H1 (cell line): ENCODE results near the gene CAPZB. TPM values are rescaled to one million over a fixed set of nuclear protein-coding genes. Genes with fewer than 3 reads are reported as not detected.
A peak's percentile ranks its signal among the peaks of the same experiment; 100 is the strongest.

Source experiments
- CTCF ChIA-PET: fragments of 300-600 bp; sonication (Branson Sonifier 250); formaldehyde crosslinking; loops from one replicate; lab custom pipeline; 2021; ENCODE audit not compliant: partially characterized antibody; lab: Charles Lee
- POLR2A ChIA-PET: fragments of 300-600 bp; sonication (Branson Sonifier 250); formaldehyde crosslinking; loops from one replicate; lab custom pipeline; 2021; ENCODE audit warnings: inconsistent platforms; ENCODE audit not compliant: partially characterized antibody; lab: Charles Lee
- DNase-seq, 2 experiments: peaks; one replicate each; pipeline versions ENCODE4 v3.0.0 to v3.0.0-alpha.2; 2010 to 2022; ENCODE audit warnings: low spot score in 2 of 2, low read depth in 1 of 2, mixed read lengths in 1 of 2
- FAIRE-seq: peaks from 2 replicates; lab custom pipeline; 2011; peaks lifted over from hg19 to GRCh38; lab: Jason Lieb, UNC
- H2AFZ ChIP-seq: 2 replicates; pipeline ENCODE4 v1.8.1; 2012; ENCODE audit warnings: low read length, inconsistent platforms
- H2AK5ac ChIP-seq: 2 replicates; pipeline ENCODE4 v1.6.1; 2013; ENCODE audit warnings: low read depth, low read length
- H2BK120ac ChIP-seq: replicated peaks from 2 replicates; pipeline ENCODE3; 2013; ENCODE audit warnings: low read depth, low read length, inconsistent platforms
- H2BK12ac ChIP-seq: 2 replicates; pipeline ENCODE4 v1.6.1; 2013; ENCODE audit warnings: low read depth, low read length
- H2BK15ac ChIP-seq: 2 replicates; pipeline ENCODE4 v1.6.1; 2013; ENCODE audit warnings: low read length
- H2BK20ac ChIP-seq: 2 replicates; pipeline ENCODE4 v1.6.1; 2013; ENCODE audit warnings: low read length
- H2BK5ac ChIP-seq: 2 replicates; pipeline ENCODE4 v1.6.1; 2013; ENCODE audit warnings: low read depth, low read length
- H3K14ac ChIP-seq: 2 replicates; pipeline ENCODE4 v1.6.1; 2013; ENCODE audit warnings: inconsistent platforms; ENCODE audit not compliant: insufficient read length
- H3K18ac ChIP-seq: 2 replicates; pipeline ENCODE4 v1.6.1; 2013; ENCODE audit warnings: low read length; ENCODE audit errors: extremely low read depth
- H3K23ac ChIP-seq: 2 replicates; pipeline ENCODE4 v1.6.1; 2013; ENCODE audit warnings: inconsistent platforms; ENCODE audit not compliant: insufficient read length
- H3K23me2 ChIP-seq: 2 replicates; pipeline ENCODE4 v1.6.1; 2013; ENCODE audit warnings: low read depth, low read length
- H3K27ac ChIP-seq: 2 replicates; pipeline ENCODE4 v1.6.1; 2011; ENCODE audit warnings: low read depth, low read length, inconsistent platforms
- H3K27me3 ChIP-seq, 4 experiments: replicated peaks in 1 of 4; 1 replicate in 1 of 4; 2 replicates in 3 of 4; pipeline versions ENCODE4 v1.6.1 to v1.8.1; 2011 to 2013; ENCODE audit warnings: low read length in 3 of 4, mild to moderate bottlenecking in 3 of 4, inconsistent platforms in 2 of 4, mixed read lengths in 2 of 4, moderate library complexity in 1 of 4; ENCODE audit not compliant: control insufficient read depth in 3 of 4, insufficient read depth in 3 of 4; ENCODE audit errors: extremely low read depth in 1 of 4
- H3K36me3 ChIP-seq, 4 experiments: 2 replicates each; pipeline versions ENCODE4 v1.6.1 to v1.8.1; 2011 to 2013; ENCODE audit warnings: mild to moderate bottlenecking in 4 of 4, low read length in 3 of 4, moderate library complexity in 2 of 4, control low read depth in 1 of 4, inconsistent platforms in 1 of 4; ENCODE audit not compliant: insufficient read depth in 4 of 4, control insufficient read depth in 2 of 4
- H3K4ac ChIP-seq: replicated peaks from 2 replicates; pipeline ENCODE3; 2013; ENCODE audit warnings: low read length, low read depth, mixed read lengths, inconsistent platforms; ENCODE audit not compliant: insufficient read length
- H3K4me1 ChIP-seq, 4 experiments: replicated peaks in 1 of 4; 1 replicate in 1 of 4; 2 replicates in 3 of 4; pipeline versions ENCODE4 v1.6.1 to v1.8.1; 2011 to 2013; ENCODE audit warnings: low read length in 3 of 4, inconsistent platforms in 2 of 4, mixed read lengths in 1 of 4; ENCODE audit not compliant: insufficient read depth in 4 of 4, control insufficient read depth in 3 of 4
- H3K4me2 ChIP-seq, 2 experiments: 2 replicates each; pipeline versions ENCODE4 v1.6.1 to v1.8.1; 2011 to 2013; ENCODE audit warnings: low read depth in 2 of 2, low read length in 2 of 2, control low read depth in 1 of 2, inconsistent platforms in 1 of 2, mild to moderate bottlenecking in 1 of 2; ENCODE audit not compliant: insufficient read depth in 1 of 2
- H3K4me3 ChIP-seq, 4 experiments: fragments of 200-600, 300-600 bp in 1 of 4; sonication (generic), shearing (Covaris generic), sonication (Bioruptor Twin) in 1 of 4; 2 replicates each; pipeline versions ENCODE4 v1.5.1 to v1.8.1; 2011 to 2016; ENCODE audit warnings: low read length in 4 of 4, low read depth in 3 of 4, control low read depth in 2 of 4, inconsistent platforms in 2 of 4, mild to moderate bottlenecking in 2 of 4, mixed read lengths in 1 of 4, moderate library complexity in 1 of 4; ENCODE audit not compliant: insufficient read depth in 2 of 4; ENCODE audit errors: extremely low read depth in 1 of 4
- H3K56ac ChIP-seq: replicated peaks from 2 replicates; pipeline ENCODE3; 2013; ENCODE audit warnings: low read depth, mild to moderate bottlenecking, mixed read lengths, low read length, inconsistent platforms; ENCODE audit not compliant: insufficient read length
- H3K79me1 ChIP-seq: 2 replicates; pipeline ENCODE4 v1.6.1; 2013; ENCODE audit warnings: low read depth, low read length, control low read depth
- H3K79me2 ChIP-seq, 2 experiments: 2 replicates each; pipeline versions ENCODE4 v1.6.1 to v1.8.1; 2012 to 2013; ENCODE audit warnings: low read length in 2 of 2, mild to moderate bottlenecking in 2 of 2, inconsistent platforms in 1 of 2; ENCODE audit not compliant: insufficient read depth in 2 of 2, control insufficient read depth in 1 of 2
- H3K9ac ChIP-seq, 4 experiments: replicated peaks in 1 of 4; 1 replicate in 1 of 4; 2 replicates in 3 of 4; pipeline versions ENCODE4 v1.6.1 to v1.8.1; 2011 to 2013; ENCODE audit warnings: low read depth in 3 of 4, low read length in 3 of 4, control low read depth in 2 of 4, mild to moderate bottlenecking in 2 of 4, moderate library complexity in 2 of 4, inconsistent platforms in 1 of 4; ENCODE audit errors: extremely low read depth in 1 of 4
- H3K9me3 ChIP-seq, 2 experiments: 2 replicates each; pipeline versions ENCODE4 v1.6.1 to v1.8.1; 2012 to 2013; ENCODE audit warnings: mild to moderate bottlenecking in 2 of 2, moderate library complexity in 2 of 2, control low read depth in 1 of 2, inconsistent platforms in 1 of 2, low read depth in 1 of 2, low read length in 1 of 2, mixed read lengths in 1 of 2; ENCODE audit not compliant: insufficient read depth in 2 of 2
- H4K20me1 ChIP-seq, 2 experiments: replicated peaks in 1 of 2; 2 replicates each; pipeline versions ENCODE3 to v1.8.1; 2011 to 2013; ENCODE audit warnings: inconsistent platforms in 2 of 2, low read length in 2 of 2, mild to moderate bottlenecking in 1 of 2; ENCODE audit not compliant: insufficient read depth in 2 of 2, control insufficient read depth in 1 of 2
- H4K5ac ChIP-seq: 2 replicates; pipeline ENCODE4 v1.6.1; 2013; ENCODE audit warnings: low read length, low read depth, mixed read lengths, inconsistent platforms; ENCODE audit not compliant: insufficient read length
- H4K8ac ChIP-seq: 2 replicates; pipeline ENCODE4 v1.8.0; 2013; ENCODE audit warnings: mild to moderate bottlenecking, moderate library complexity, low read length, inconsistent platforms; ENCODE audit not compliant: insufficient read depth; ENCODE audit errors: extremely low read depth
- H4K91ac ChIP-seq: replicated peaks from 2 replicates; pipeline ENCODE3; 2013; ENCODE audit warnings: low read length, mixed read lengths, inconsistent platforms; ENCODE audit not compliant: insufficient read length
- ASH2L ChIP-seq: fragments of 200-600, 300-600 bp; sonication (generic); IDR thresholded peaks from one replicate; pipeline ENCODE4 v1.7.1; 2017; ENCODE audit warnings: low read length
- CBX8 ChIP-seq: fragments of 300-800, 300-1000 bp; sonication (generic); IDR thresholded peaks from 2 replicates; pipeline ENCODE4 v1.7.1; 2016; ENCODE audit warnings: low read depth, low read length, borderline replicate concordance
- EP300 ChIP-seq, 2 experiments: IDR thresholded peaks; 1 replicate in 1 of 2; 2 replicates in 1 of 2; pipeline ENCODE4 v1.6.1; 2011 to 2012; ENCODE audit warnings: low read depth in 2 of 2, low read length in 2 of 2, mild to moderate bottlenecking in 2 of 2, borderline replicate concordance in 1 of 2, inconsistent platforms in 1 of 2, moderate library complexity in 1 of 2
- HDAC6 ChIP-seq: IDR thresholded peaks from one replicate; pipeline ENCODE4 v1.7.1; 2012; ENCODE audit warnings: low read depth, mild to moderate bottlenecking, inconsistent platforms, low read length, moderate library complexity
- JUND ChIP-seq: IDR thresholded peaks from 2 replicates; pipeline ENCODE4 v1.6.1; 2011; ENCODE audit warnings: mild to moderate bottlenecking, improper control_type of control experiment, low read length
- KDM4A ChIP-seq: IDR thresholded peaks from one replicate; pipeline ENCODE4 v1.7.1; 2012; ENCODE audit warnings: low read depth, mild to moderate bottlenecking, moderate library complexity, low read length, inconsistent platforms; ENCODE audit not compliant: severe bottlenecking
- POLR2A ChIP-seq, 2 experiments: IDR thresholded peaks; 1 replicate in 1 of 2; 2 replicates in 1 of 2; pipeline ENCODE4 v1.6.1; 2011; ENCODE audit warnings: low read depth in 2 of 2, low read length in 2 of 2, mild to moderate bottlenecking in 2 of 2; ENCODE audit errors: control extremely low read depth in 1 of 2
- RXRA ChIP-seq: IDR thresholded peaks from 2 replicates; pipeline ENCODE4 v1.6.1; 2011; ENCODE audit warnings: low read depth, mild to moderate bottlenecking, low read length, moderate library complexity; ENCODE audit not compliant: insufficient read depth
- SAP30 ChIP-seq: fragments of 300-600 bp; sonication (generic); IDR thresholded peaks from 2 replicates; pipeline ENCODE4 v1.7.1; 2012; ENCODE audit warnings: low read length, moderate library complexity, mild to moderate bottlenecking, inconsistent platforms; ENCODE audit not compliant: insufficient read depth, insufficient replicate concordance
- ZNF274 ChIP-seq: IDR thresholded peaks from 2 replicates; pipeline ENCODE4 v1.7.0; 2012; ENCODE audit warnings: low read length, borderline replicate concordance; ENCODE audit errors: extremely low read depth
- WGBS, 2 experiments: shearing (Covaris generic) in 1 of 2; methylation state at CpG; one replicate each; pipeline versions ENCODE4 v1.1.6 to v1.1.7; 2013 to 2015; ENCODE audit warnings: low lambda C conversion rate in 2 of 2, mixed read lengths in 2 of 2, inconsistent platforms in 1 of 2, low coverage in 1 of 2, missing lambda C conversion rate in 1 of 2; ENCODE audit not compliant: insufficient replicate concordance in 2 of 2, insufficient coverage in 1 of 2, insufficient read length in 1 of 2; ENCODE audit errors: extremely low coverage in 1 of 2, missing lambda C conversion rate in 1 of 2; 5-methylcytosine and 5-hydroxymethylcytosine counted together
- polyA plus RNA-seq, 7 experiments: library from polyadenylated mRNA; depleted of rRNA in 3 of 7; stranded (reverse) in 5 of 7; unstranded in 2 of 7; fragments of >200 nt in 5 of 7; fragments of 200-250 nt in 2 of 7; gene quantifications; 1 replicate in 5 of 7; 2 replicates in 1 of 7; 4 replicates in 1 of 7; pipeline versions ENCODE4 v1.2.1 to v1.2.3, GENCODE V29; 2011 to 2013; ENCODE audit warnings: missing spikeins in 2 of 7, mixed read lengths in 2 of 7
- total RNA-seq: library from RNA; stranded (reverse); fragmentation: NEBNext Ultra II Directional; extraction: Animal tissue kit (Norgen Biotek cat#: 25700); gene quantifications from 2 replicates; pipeline ENCODE4 v1.2.1, GENCODE V29; 2021

CAPZB gene
- total and polyA plus RNA-seq, 2 of the 8 experiments (the other 6 are each of a cell fraction or from before 2014, with no cell fraction given), result 162 to 371 TPM

DNA sequence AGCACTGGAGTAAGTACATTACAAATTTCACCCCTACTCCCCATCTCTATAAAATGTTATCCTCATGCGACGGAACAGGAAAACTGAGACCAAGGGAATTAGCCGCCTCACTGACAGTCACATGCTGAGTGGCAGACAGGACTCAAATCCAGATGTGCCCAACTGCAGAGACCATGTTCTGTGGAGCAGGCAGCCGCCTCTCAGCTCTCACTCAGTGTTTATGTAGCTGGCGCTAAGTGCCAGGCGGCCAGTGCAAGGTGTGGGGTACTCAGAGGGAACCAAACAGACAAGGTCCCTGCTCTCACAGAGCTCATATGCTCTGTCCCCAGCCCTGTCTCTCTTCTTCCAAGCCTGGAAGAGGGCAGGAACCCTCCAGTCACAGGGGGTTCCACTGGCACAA lies 5.1 kb downstream of the CAPZB start:
- H3K23me2 ChIP-seq, result peaks cover 14% of the 10 kb centered on the region
- H3K9ac ChIP-seq, result no peak overlapping the region
- H3K4me2 ChIP-seq, result peak overlapping the region; percentile 48 to 82; a peak in 2 of 4 replicates
- no peak overlapping the region for H3K14ac ChIP-seq
- 0 out of 2 replicates have a peak overlapping the region, but pooled peaks have one; percentile 12 for H2BK12ac ChIP-seq
- H3K4me1 ChIP-seq, result peaks cover 29 to 53% (median 40%) of the 10 kb centered on the region in 4 experiments
- H3K79me1 ChIP-seq, result peaks cover 37% of the 10 kb centered on the region
- no peak overlapping the region for H2AFZ ChIP-seq
- no peak for DNase-seq
- peaks cover 0 to 9% (median 0%) of the 10 kb centered on the region in 4 experiments; a peak in 1 of 8 replicates for H3K36me3 ChIP-seq
- H2BK15ac ChIP-seq, result no peak overlapping the region
- H3K9me3 ChIP-seq, result no peaks in the 10 kb centered on the region
- H2AK5ac ChIP-seq, result no peak overlapping the region
- H3K23ac ChIP-seq, result no peak overlapping the region
- no peak overlapping the region for H3K56ac ChIP-seq
- no peak overlapping the region for H4K91ac ChIP-seq
- ChIA-PET POLR2A (interaction anchor here (0.8 to 6.1 kb wide), 7 partner anchors 11 to 116 kb away, joined by 3 to 86 read pairs (median 4); a partner anchor contains a TSS), CTCF (interaction anchor here (0.5 to 8.6 kb wide), 8 partner anchors 12 to 182 kb away, joined by 3 to 53 read pairs (median 4); no protein-coding TSS in a partner anchor)
- no peak overlapping the region for H4K8ac ChIP-seq
- H3K79me2 ChIP-seq, result peaks cover 71 to 98% of the 10 kb centered on the region in 2 experiments
- H2BK120ac ChIP-seq, result no peak overlapping the region
- TF ChIP-seq ZNF274, result no peak
- no peak for TF ChIP-seq ASH2L
- no peak for TF ChIP-seq HDAC6
- no peak for TF ChIP-seq CBX8
- no peak for TF ChIP-seq POLR2A (IDR thresholded peaks at IDR 0.05; ENCODE audit: control extremely low read depth in 1 of 2, low read depth in 2 of 2, low read length in 2 of 2)
- TF ChIP-seq SAP30, result no peak
- no peak for TF ChIP-seq EP300 (IDR thresholded peaks at IDR 0.05; ENCODE audit: borderline replicate concordance in 1 of 2, low read depth in 2 of 2, low read length in 2 of 2)
- TF ChIP-seq KDM4A, result no peak
- TF ChIP-seq JUND, result no peak
- TF ChIP-seq RXRA, result no peak
- H4K5ac ChIP-seq, result no peak overlapping the region
- H2BK20ac ChIP-seq, result peak overlapping the region; percentile 51; the same call in 1 of the 2 replicates
- H3K4ac ChIP-seq, result no peak overlapping the region
- H3K27me3 ChIP-seq, result no peaks in the 10 kb centered on the region
- no peak for FAIRE-seq
- H3K4me3 ChIP-seq, result peak overlapping the region in 1 of 4 experiments; percentile 12; a peak in 1 of 8 replicates
- peak overlapping the region; percentile 9; the same call in 1 of the 2 replicates for H2BK5ac ChIP-seq
- H4K20me1 ChIP-seq, result peaks cover 57 to 69% of the 10 kb centered on the region in 2 experiments
- H3K18ac ChIP-seq, result 0 out of 2 replicates have a peak overlapping the region, but pooled peaks have one; percentile 24
- 94% methylated on average over 6 of the region's 6 CpGs; no CpG with 5 or more reads in 1 of the 2 experiments for WGBS, 2 experiments
- no peak overlapping the region for H3K27ac ChIP-seq
